C4-2B (cell line): Measurements from ENCODE around the gene COIL.

ENCODE experiments used
- H3K27ac ChIP-seq: fragments of 450-650 bp; 2 replicates; pipeline ENCODE4 v1.5.1; 2017
- ZFX ChIP-seq: fragments of 450-650 bp; IDR thresholded peaks from 2 replicates; pipeline ENCODE4 v1.6.1; 2017
- TF ChIP-seq, protein P1 (sequence below): fragments of 450-650 bp; conservative IDR thresholded peaks from 2 replicates; pipeline ENCODE4 v1.5.1; 2017; ENCODE audit warnings: mild to moderate bottlenecking

The COIL gene

DNA sequence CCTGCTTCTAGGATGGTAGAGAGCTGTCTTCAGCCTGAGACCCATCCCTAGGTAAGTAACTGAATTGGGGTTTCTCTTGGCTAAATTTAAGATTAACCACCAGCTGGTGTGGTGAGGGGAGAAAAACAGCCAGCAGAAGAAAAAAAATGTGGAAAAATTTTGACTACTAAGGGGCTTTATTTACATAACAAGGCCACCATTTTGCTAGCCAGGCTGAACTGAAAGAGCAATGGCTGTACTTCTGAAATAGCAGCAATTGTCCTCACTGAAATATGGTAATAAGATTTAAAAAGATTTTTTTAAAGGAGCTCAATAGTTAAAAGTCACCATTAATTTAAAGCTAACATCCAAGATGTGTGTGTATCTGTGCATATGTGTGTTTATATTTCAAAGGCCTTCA lies 34.6 kb downstream of the COIL start:
- no peak overlapping the region for H3K27ac ChIP-seq
- TF ChIP-seq, protein P1, sequence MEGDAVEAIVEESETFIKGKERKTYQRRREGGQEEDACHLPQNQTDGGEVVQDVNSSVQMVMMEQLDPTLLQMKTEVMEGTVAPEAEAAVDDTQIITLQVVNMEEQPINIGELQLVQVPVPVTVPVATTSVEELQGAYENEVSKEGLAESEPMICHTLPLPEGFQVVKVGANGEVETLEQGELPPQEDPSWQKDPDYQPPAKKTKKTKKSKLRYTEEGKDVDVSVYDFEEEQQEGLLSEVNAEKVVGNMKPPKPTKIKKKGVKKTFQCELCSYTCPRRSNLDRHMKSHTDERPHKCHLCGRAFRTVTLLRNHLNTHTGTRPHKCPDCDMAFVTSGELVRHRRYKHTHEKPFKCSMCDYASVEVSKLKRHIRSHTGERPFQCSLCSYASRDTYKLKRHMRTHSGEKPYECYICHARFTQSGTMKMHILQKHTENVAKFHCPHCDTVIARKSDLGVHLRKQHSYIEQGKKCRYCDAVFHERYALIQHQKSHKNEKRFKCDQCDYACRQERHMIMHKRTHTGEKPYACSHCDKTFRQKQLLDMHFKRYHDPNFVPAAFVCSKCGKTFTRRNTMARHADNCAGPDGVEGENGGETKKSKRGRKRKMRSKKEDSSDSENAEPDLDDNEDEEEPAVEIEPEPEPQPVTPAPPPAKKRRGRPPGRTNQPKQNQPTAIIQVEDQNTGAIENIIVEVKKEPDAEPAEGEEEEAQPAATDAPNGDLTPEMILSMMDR: no peak
- TF ChIP-seq ZFX: no peak

DNA sequence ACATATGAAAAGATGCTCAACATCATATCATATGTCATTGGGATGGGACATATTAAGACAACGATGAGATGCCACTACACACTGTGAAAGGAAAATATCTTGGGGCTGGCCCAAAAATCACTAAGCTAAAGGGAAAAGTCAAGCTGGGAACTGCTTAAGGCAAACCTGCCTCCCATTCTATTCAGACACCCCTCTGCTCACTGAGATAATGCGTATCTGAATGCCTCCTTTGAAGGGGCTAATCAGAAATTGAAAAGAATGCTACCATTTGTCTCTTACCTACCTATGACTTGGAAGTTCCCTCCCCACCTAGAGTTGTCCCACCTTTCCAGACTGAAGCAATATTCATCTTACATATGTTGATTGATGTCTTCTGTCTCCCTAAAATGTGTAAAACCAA lies 35.8 kb downstream of the COIL start:
- TF ChIP-seq ZFX: no peak
- TF ChIP-seq, protein P1: no peak
- H3K27ac ChIP-seq: no peak overlapping the region

DNA sequence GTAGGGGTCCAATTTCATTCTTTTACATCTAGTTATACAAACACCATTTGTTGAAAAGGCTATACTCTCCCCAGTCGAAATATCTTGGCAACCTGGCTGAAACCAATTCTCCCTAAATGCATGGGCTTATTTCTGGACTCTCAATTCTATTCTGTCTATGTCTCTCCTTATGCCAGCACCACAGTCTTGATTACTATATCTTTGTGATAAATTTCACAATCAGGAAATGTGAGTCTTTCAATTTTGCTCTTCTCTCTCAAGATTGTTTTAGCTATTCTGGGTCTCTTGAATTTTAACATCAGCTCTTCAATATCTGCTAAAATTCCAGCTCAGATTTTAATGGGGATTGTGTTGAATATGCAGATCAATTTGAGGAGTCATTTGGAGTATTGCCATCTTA lies 41.1 kb downstream of the COIL start:
- no peak for TF ChIP-seq ZFX
- TF ChIP-seq, protein P1: no peak
- H3K27ac ChIP-seq: no peak overlapping the region

DNA sequence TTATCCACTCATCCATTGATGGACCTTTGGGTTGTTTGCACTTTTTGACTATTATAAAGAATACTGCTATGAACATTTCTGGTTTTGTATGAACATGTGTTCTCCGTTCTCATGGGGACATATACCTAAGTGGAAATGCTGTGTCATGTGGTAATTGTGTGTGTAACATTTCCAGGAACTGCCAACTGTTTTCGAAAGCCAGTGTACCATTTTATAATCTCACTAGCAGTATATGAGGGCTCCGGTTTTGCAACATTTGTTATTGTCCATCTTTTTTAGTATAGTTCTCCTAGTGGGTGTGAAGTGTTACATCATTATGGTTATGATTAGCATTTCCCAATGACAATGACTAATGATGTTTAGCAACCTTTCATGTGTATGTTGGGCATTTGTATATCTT lies 41.9 kb downstream of the COIL start:
- no peak overlapping the region for H3K27ac ChIP-seq
- TF ChIP-seq, protein P1: no peak
- TF ChIP-seq ZFX: no peak

DNA sequence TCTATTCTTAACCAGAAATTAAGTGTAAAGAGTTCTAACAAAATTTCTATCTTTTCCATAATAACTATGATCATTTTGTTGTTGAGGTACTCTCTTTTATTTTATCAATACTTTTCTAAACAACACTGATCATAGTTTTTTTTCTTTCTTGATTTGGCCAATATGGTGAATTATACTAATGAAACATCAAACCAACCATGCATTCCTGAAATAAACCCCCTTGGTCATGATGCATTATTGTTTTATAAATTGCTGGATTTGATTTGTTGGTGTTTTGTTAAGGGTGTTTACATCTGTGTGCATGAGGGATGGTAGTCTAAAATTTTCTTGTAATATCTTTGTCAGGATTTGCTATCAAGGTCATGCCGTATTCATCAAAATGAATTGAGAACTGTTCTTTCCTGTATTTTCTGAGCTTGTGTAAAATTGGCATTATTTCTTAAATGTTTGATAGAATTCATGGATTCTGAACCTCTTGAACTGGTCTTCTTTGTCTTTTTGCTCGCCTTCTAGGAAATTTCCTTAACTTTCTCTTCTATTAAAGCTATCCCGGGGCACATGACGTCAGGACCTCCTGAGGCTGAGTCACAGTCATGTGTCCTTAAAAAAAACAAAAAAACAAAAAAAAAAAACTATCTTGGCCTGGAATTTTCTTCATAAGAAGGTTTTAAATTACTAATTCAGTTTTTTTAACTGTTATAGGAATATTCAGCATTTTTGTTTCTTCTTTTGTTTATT lies 43.1 kb downstream of the COIL start:
- H3K27ac ChIP-seq: no peak overlapping the region
- TF ChIP-seq, protein P1: no peak
- TF ChIP-seq ZFX: no peak

DNA sequence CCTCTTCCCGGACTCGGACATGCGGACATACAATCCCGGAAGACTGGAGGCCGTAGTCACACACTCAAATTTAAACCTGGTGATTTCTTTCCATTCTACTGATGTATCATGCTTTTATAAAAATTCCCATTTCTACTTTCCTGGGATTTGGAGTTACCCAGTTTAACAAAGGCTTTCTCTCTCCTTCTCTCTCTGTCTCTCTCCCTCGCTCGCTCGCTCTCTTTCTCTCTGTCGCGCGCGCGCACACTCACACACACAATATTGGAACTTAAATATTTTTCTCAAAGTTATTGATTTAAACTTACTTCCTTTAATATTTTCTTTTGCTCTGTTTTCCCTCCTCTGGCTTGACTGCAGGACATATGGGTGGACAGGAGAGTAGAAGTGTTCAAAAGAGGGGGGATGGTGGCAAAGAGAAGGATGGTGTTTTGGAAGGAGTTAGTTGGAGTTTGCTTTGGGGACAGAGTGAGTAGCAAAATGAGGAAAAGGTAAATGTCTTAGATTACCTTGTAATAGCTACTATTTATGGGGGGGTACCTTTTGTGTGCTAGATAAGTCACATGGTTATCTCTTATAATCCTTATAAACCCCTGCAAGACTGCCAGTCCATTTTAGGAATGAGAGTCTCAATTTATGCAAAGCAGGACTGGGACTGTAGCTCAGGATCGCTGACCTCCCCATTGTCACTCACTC lies 46.1 kb downstream of the COIL start:
- peak overlapping the region; percentile 77 for H3K27ac ChIP-seq
- TF ChIP-seq ZFX: no peak
- TF ChIP-seq, protein P1: no peak

DNA sequence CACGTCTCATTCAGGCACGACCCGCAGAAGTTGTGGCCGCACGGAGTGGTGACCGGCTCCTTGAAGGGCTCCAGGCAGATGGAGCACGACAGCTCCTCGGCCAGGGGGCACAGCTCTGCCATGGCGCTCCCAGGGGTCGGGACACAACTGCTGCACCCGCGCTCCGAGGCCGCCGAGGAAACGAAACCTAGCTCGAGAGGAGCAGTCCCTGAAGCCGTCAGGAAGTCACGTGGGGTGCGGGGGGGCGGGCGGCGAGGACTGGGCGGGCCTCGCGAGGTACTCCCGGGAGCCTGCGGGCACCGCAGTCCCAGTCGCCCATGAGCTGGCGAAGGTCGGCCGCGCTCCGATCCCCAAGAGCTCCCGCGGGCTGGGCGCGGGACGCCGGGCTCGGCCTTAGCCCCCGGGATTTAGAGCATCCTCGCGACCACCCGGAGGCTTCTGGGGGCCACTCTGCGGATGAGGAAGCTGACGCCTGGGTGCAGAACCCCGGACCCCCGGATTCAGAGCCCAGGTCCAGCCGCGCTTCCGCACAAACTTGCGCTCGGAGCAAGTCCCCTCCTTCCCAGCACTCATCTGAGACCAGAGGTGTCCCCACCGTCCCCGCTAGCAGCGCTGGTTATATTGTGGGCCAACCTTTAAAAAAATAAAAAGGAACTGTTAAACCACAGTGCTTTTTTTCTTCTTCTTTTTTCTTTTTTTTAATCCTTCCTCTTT lies 46.8 kb downstream of the COIL start, which contains the start of gene TRIM25:
Gene TRIM25, minus strand, starts transcription at position 183 of the 714 bp plus-strand sequence. Its CDS starts 61 bp downstream, at position 122.
- TF ChIP-seq ZFX: peak; percentile 48
- TF ChIP-seq, protein P1: no peak
- H3K27ac ChIP-seq: peak within 1 kb of the TSS; percentile 77
